Measurements from ENCODE around the gene CNTNAP2.

DNA sequence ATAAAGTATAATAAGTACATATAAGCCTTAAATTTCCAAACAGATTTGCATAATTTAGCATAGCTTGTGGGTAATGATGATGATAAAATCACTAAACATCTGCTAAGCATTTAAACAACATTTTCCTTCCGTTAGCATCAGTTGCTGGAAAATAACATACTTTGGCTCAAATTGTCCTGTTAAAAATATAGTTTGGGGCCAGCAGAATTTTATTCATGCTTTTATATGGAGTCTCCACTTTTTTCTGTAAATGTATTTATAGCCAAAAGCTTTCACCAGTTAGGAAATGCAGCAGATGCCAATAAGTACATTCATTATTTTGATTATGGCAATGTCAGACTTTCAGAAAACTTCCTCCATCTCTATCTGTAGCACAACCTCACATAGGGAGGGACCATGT, 107.2 kb downstream of the CNTNAP2 start:
- TF ChIP-seq, protein P1, sequence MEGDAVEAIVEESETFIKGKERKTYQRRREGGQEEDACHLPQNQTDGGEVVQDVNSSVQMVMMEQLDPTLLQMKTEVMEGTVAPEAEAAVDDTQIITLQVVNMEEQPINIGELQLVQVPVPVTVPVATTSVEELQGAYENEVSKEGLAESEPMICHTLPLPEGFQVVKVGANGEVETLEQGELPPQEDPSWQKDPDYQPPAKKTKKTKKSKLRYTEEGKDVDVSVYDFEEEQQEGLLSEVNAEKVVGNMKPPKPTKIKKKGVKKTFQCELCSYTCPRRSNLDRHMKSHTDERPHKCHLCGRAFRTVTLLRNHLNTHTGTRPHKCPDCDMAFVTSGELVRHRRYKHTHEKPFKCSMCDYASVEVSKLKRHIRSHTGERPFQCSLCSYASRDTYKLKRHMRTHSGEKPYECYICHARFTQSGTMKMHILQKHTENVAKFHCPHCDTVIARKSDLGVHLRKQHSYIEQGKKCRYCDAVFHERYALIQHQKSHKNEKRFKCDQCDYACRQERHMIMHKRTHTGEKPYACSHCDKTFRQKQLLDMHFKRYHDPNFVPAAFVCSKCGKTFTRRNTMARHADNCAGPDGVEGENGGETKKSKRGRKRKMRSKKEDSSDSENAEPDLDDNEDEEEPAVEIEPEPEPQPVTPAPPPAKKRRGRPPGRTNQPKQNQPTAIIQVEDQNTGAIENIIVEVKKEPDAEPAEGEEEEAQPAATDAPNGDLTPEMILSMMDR (IDR thresholded peaks at IDR 0.05) = no peak
- no peak for TF ChIP-seq POLR2A (IDR thresholded peaks at IDR 0.05)

Measured in uterus (tissue), 2 donors.